KOPT-K1 (cell line): ENCODE data around the gene DNAJC15.
"Not testable (repeated sequence)": the region's sequence is repeated elsewhere in the genome, so short reads cannot be mapped to it uniquely, and the experiment has no call there.

Experiments
- H3K27ac ChIP-seq: fragments of 200-600 bp; sonication (generic); 2 replicates; pipeline ENCODE4 v1.5.1; 2016; ENCODE audit warnings: antibody characterized with exemption, mild to moderate bottlenecking, low read depth, low read length; ENCODE audit not compliant: poor library complexity, severe bottlenecking
- H3K36me3 ChIP-seq: fragments of 200-600 bp; sonication (generic); 2 replicates; pipeline ENCODE4 v1.5.1; 2017; ENCODE audit warnings: antibody characterized with exemption, mild to moderate bottlenecking, low read length, moderate library complexity; ENCODE audit not compliant: insufficient read depth
- H3K9me3 ChIP-seq: fragments of 200-600 bp; sonication (generic); 2 replicates; pipeline ENCODE4 v1.5.1; 2017; ENCODE audit warnings: antibody characterized with exemption, low read length, mild to moderate bottlenecking; ENCODE audit not compliant: insufficient read depth, poor library complexity, severe bottlenecking

The DNAJC15 gene

DNA sequence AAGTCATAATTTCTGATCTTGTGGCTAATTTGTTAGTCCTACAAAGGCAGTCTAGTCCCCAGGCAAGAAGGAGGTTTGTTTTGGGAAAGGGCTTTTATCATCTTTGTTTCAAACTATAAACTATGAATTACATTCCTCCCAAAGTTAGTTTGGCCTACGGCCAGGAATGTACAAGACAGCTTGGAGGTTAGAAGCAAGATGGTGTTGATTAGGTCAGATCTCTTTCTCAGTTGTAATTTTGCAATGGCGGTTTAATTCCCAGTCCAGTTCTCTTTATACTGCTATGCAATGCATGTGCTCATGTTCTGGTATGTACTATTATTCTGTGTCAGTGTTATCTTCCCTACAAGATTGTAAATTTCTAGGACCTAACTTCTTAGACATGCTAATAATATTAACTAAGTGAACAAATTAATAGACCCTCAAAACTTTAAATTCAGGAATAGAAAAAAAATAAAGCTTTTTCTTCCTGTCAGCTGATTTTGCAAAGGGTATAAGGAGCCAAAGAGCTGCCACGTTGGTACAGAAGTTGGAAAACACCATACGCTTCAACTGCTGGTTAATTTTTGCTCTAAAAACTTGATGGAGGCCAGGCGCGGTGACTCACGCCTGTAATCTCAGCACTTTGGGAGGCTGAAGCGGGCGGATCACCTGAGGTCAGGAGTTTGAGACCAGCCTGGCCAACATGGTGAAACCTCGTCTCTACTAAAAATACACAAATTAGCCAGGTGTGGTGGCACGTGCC is 1.3 kb upstream of the DNAJC15 start:
- no peaks in the 10 kb centered on the region for H3K36me3 ChIP-seq
- no peaks in the 10 kb centered on the region for H3K9me3 ChIP-seq
- no peak overlapping the region for H3K27ac ChIP-seq

DNA sequence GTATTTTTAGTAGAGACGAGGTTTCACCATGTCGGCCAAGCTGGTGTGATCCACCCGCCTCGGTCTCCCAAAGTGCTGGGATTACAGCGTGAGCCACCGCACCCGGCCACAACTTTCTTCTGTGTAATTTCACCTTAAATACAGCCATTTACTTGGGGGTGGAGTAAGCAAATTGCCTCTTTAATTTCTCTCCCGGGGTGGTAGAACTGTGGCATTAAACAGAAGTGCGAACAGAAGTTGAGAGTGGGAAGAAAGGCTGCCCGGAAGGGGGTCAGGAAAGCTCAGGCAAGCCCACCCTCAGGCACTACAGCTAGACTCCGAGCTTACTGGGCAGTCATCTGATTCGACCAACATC is 475 bp upstream of the DNAJC15 start:
- H3K9me3 ChIP-seq: no peaks in the 10 kb centered on the region
- H3K27ac ChIP-seq: no peak overlapping the region
- no peaks in the 10 kb centered on the region for H3K36me3 ChIP-seq

GRCh38 chr13:43026262-43026661 is 2.9 kb downstream of the DNAJC15 start:
- Histone ChIP-seq H3K27ac (no peak overlapping the region), H3K9me3 (no peaks in the 10 kb centered on the region), H3K36me3 (no peaks in the 10 kb centered on the region)

DNA sequence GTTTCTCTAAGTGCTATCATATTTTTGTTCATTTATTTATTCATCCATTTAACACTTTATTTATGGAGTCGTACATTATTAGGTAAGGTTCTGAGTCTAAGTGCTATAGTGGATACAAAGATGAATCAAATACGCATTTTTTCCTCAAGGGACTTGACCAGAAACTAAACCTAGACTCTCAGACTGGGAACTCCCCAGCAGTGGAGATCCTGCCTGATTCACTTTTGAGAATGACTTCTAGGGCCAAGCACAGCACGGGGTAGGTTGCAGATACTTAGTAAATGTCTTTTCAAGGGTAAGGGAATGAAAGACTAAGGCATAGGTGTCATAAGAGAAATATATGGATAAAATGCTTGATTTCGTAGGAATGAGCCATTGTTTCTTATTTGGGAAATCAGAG is 7.2 kb downstream of the DNAJC15 start:
- Histone ChIP-seq H3K27ac (no peak overlapping the region), H3K9me3 (peaks cover 7% of the 10 kb centered on the region), H3K36me3 (no peaks in the 10 kb centered on the region)

GRCh38 chr13:43031881-43032280 is 8.5 kb downstream of the DNAJC15 start:
- Histone ChIP-seq H3K9me3 (peaks cover 7% of the 10 kb centered on the region), H3K36me3 (no peaks in the 10 kb centered on the region), H3K27ac (no peak overlapping the region)

DNA sequence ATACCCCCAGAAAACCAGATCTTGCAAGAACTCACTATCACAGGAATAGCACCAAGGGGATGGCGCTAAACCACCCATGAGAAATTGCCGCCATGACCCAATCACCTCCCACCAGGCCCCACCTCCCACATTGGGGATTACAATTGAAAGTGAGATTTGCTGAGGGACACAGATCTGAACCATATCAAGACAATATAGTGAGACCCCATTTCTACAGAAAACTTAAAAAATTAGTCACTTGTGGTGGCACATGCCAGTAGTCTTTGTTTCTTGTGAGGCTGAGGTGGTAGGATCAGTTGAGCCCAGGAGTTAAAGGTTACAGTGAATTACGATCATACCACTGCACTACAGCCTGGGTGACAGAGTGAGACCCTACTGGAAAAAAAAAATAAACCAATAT is 9.7 kb downstream of the DNAJC15 start:
- Histone ChIP-seq H3K9me3 (peaks cover 7% of the 10 kb centered on the region), H3K36me3 (no peaks in the 10 kb centered on the region)

GRCh38 chr13:43036351-43037250 is 13.2 kb downstream of the DNAJC15 start:
- Histone ChIP-seq H3K27ac (no peak overlapping the region), H3K36me3 (no peaks in the 10 kb centered on the region), H3K9me3 (peaks cover 7% of the 10 kb centered on the region)

More for the DNA sequence above, 9.7 kb downstream of the DNAJC15 start:
- H3K27ac ChIP-seq: no peak overlapping the region

GRCh38 chr13:43039966-43040365 is 16.6 kb downstream of the DNAJC15 start:
- Histone ChIP-seq H3K27ac (no peak overlapping the region), H3K36me3 (no peaks in the 10 kb centered on the region), H3K9me3 (no peaks in the 10 kb centered on the region)

- not testable (repeated sequence) for H3K36me3 ChIP-seq, H3K9me3 ChIP-seq, H3K27ac ChIP-seq
Observed at GRCh38 chr13:43040581-43041368, 17.4 kb downstream of the DNAJC15 start.

DNA sequence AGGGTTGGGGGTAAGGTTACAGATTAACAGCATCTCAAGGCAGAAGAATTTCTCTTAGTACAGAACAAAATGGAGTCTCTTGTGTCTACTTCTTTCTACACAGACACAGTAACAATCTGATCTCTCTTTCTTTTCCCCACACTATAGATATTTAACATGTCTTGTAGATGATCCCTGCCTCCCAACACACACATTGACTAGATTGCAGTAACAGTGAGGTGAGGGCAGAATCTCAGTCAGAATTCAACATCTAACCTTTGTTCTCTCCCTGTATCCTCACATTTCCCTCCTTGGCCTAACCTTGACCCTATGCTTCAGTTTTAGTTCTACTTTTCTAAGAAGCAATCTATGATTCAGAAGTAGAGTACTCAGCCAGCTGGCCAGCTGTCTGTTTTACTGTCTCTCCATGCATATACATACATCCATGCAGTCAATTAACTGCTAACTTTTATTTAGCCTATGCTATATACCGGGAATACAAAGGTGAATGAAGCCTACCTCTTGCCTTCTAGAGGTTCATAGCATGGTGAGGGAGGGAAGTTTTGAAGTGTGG is 18.1 kb downstream of the DNAJC15 start:
- H3K36me3 ChIP-seq: no peaks in the 10 kb centered on the region
- no peaks in the 10 kb centered on the region for H3K9me3 ChIP-seq
- H3K27ac ChIP-seq: no peak overlapping the region

GRCh38 chr13:43042410-43042921 is 19.1 kb downstream of the DNAJC15 start:
- H3K9me3 ChIP-seq: no peaks in the 10 kb centered on the region
- no peak overlapping the region for H3K27ac ChIP-seq
- no peaks in the 10 kb centered on the region for H3K36me3 ChIP-seq

GRCh38 chr13:43044720-43045301 is 21.4 kb downstream of the DNAJC15 start:
- Histone ChIP-seq H3K9me3 (no peaks in the 10 kb centered on the region), H3K36me3 (no peaks in the 10 kb centered on the region), H3K27ac (no peak overlapping the region)

DNA sequence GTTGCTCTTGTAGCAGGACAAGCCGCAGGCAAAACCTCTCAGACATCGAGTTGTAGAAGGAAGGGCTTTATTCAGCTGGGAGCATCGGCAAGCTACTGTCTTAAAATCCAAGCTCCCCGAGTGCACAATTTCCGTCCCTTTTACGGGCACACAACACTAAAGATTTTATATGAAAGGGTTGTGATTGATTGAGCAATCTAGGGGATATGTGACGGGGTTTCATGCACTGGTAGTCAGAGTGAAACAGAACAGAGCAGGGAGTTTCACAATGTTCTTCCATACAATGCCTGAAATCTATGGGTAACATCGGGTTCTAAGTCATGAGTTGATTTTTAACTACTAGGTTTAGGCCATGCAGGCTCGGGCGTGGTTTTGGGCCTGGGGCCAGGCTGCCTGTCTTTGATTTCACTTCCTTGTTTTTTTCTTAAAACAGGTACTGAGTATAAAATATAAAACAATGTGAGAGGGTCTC is 22.0 kb downstream of the DNAJC15 start:
- H3K9me3 ChIP-seq, H3K36me3 ChIP-seq, H3K27ac ChIP-seq: not testable (repeated sequence)

GRCh38 chr13:43046259-43046658 is 22.9 kb downstream of the DNAJC15 start:
- H3K27ac ChIP-seq: no peak overlapping the region
- H3K9me3 ChIP-seq: no peaks in the 10 kb centered on the region
- H3K36me3 ChIP-seq: no peaks in the 10 kb centered on the region
